ENCODE results near the gene MARCHF9.

GRCh38 chr12:57725851-57726150 lies 29.1 kb upstream of the MARCHF9 start:
- TF ChIP-seq CTCF (IDR thresholded peaks at IDR 0.05): no peak
- TF ChIP-seq POLR2AphosphoS5 (IDR thresholded peaks at IDR 0.05): no peak
- TF ChIP-seq POLR2A (IDR thresholded peaks at IDR 0.05): no peak
